ENCODE data around the gene SPATS2.
"Not testable (repeated sequence)": the region's sequence is repeated elsewhere in the genome, so short reads cannot be mapped to it uniquely, and the experiment has no call there.

The SPATS2 gene

GRCh38 chr12:49410818-49411217 lies 43.6 kb downstream of the SPATS2 start:
- DNase-seq (ENCODE audit: low read depth) = no peak

- DNase-seq (ENCODE audit: low read depth) = peak; percentile 38
Measured at GRCh38 chr12:49413010-49413409, 45.7 kb downstream of the SPATS2 start.

GRCh38 chr12:49413796-49414195 lies 46.5 kb downstream of the SPATS2 start:
- DNase-seq (ENCODE audit: low read depth) = peak; percentile 19

GRCh38 chr12:49414364-49414763 lies 47.1 kb downstream of the SPATS2 start:
- no peak for DNase-seq (ENCODE audit: low read depth)

GRCh38 chr12:49415521-49415970 lies 48.3 kb downstream of the SPATS2 start:
- peak; percentile 12 for DNase-seq (ENCODE audit: low read depth)

- no peak for DNase-seq (ENCODE audit: low read depth)
Measured at GRCh38 chr12:49416892-49417291, 49.6 kb downstream of the SPATS2 start.

GRCh38 chr12:49417558-49417957 lies 50.3 kb downstream of the SPATS2 start:
- DNase-seq (ENCODE audit: low read depth) = no peak

- DNase-seq (ENCODE audit: low read depth) = no peak
Measured at GRCh38 chr12:49420556-49420955, 53.3 kb downstream of the SPATS2 start.

- peak; percentile 44 for DNase-seq (ENCODE audit: low read depth)
Measured at GRCh38 chr12:49422114-49422513, 54.9 kb downstream of the SPATS2 start.

GRCh38 chr12:49428793-49429192 lies 61.5 kb downstream of the SPATS2 start:
- DNase-seq (ENCODE audit: low read depth) = peak; percentile 85

GRCh38 chr12:49432616-49433015 lies 65.4 kb downstream of the SPATS2 start:
- no peak for DNase-seq (ENCODE audit: low read depth)

- DNase-seq (ENCODE audit: low read depth) = not testable (repeated sequence)
Measured at GRCh38 chr12:49436799-49437198, 69.5 kb downstream of the SPATS2 start.

- no peak for DNase-seq (ENCODE audit: low read depth)
Measured at GRCh38 chr12:49439042-49439441, 71.8 kb downstream of the SPATS2 start.

GRCh38 chr12:49440035-49440434 lies 72.8 kb downstream of the SPATS2 start:
- no peak for DNase-seq (ENCODE audit: low read depth)

- DNase-seq (ENCODE audit: low read depth) = no peak
Measured at GRCh38 chr12:49442915-49443314, 75.7 kb downstream of the SPATS2 start.

GRCh38 chr12:49446571-49446970 lies 79.3 kb downstream of the SPATS2 start:
- DNase-seq (ENCODE audit: low read depth) = no peak

GRCh38 chr12:49448858-49449257 lies 81.6 kb downstream of the SPATS2 start:
- DNase-seq (ENCODE audit: low read depth) = no peak

- no peak for DNase-seq (ENCODE audit: low read depth)
Measured at GRCh38 chr12:49451468-49452259, 84.4 kb downstream of the SPATS2 start.

GRCh38 chr12:49455501-49455900 lies 88.2 kb downstream of the SPATS2 start:
- no peak for DNase-seq (ENCODE audit: low read depth)

- peak; percentile 32 for DNase-seq (ENCODE audit: low read depth)
Measured at GRCh38 chr12:49456131-49456679, 88.9 kb downstream of the SPATS2 start.

- DNase-seq (ENCODE audit: low read depth) = no peak
Measured at GRCh38 chr12:49458816-49459215, 91.6 kb downstream of the SPATS2 start.

GRCh38 chr12:49461221-49461620 lies 94.0 kb downstream of the SPATS2 start:
- no peak for DNase-seq (ENCODE audit: low read depth)

- no peak for DNase-seq (ENCODE audit: low read depth)
Measured at GRCh38 chr12:49462083-49462744, 95.0 kb downstream of the SPATS2 start.

All from amniotic epithelial cell (primary cell).